Activated T-helper 17 cell treated with anti-CD3 and anti-CD28 coated beads, Interleukin-2, amount 50 U/mL, for 72 hours (primary cell): ENCODE data around the gene TTLL5. TPM values are rescaled to one million over a fixed set of nuclear protein-coding genes. Genes with fewer than 3 reads are reported as not detected.
"Not testable (repeated sequence)": the region's sequence is repeated elsewhere in the genome, so short reads cannot be mapped to it uniquely, and the experiment has no call there.

ENCODE experiments used
- ATAC-seq: fragments of 150-1000 bp; cut with Tn5 transposase; replicated peaks from 2 replicates; pipeline ENCODE4 v1.10.0; 2021; ENCODE audit warnings: mild to moderate bottlenecking, moderate library complexity
- H3K27ac Mint-ChIP-seq: one replicate; pipeline ENCODE4 v1.8.0; 2022; ENCODE audit warnings: mixed read lengths
- H3K27me3 Mint-ChIP-seq: one replicate; pipeline ENCODE4 v1.8.0; 2022; ENCODE audit warnings: mixed read lengths
- H3K36me3 Mint-ChIP-seq: one replicate; pipeline ENCODE4 v1.8.0; 2022; ENCODE audit warnings: low read depth, mild to moderate bottlenecking, mixed read lengths
- H3K4me1 Mint-ChIP-seq: one replicate; pipeline ENCODE4 v1.8.0; 2022; ENCODE audit warnings: mixed read lengths
- H3K4me3 Mint-ChIP-seq: one replicate; pipeline ENCODE4 v1.8.0; 2022; ENCODE audit warnings: mild to moderate bottlenecking, mixed read lengths
- H3K9me3 Mint-ChIP-seq: one replicate; pipeline ENCODE4 v1.8.0; 2022; ENCODE audit warnings: mixed read lengths
- total RNA-seq, 2 donors: library from RNA; stranded (reverse); gene quantifications; one replicate each; pipeline ENCODE4 v1.2.3, GENCODE V29; 2022

TTLL5 gene
- total RNA-seq, 2 donors from 2014 or later = 24.6 to 36.3 TPM

- no peaks in the 10 kb centered on the region for H3K9me3 Mint-ChIP-seq
- H3K27ac Mint-ChIP-seq = no peak overlapping the region
- H3K4me1 Mint-ChIP-seq = peaks cover 9% of the 10 kb centered on the region
- H3K4me3 Mint-ChIP-seq = peak overlapping the region; percentile 31
- no peaks in the 10 kb centered on the region for H3K27me3 Mint-ChIP-seq
- no peak for ATAC-seq
- peaks cover 55% of the 10 kb centered on the region for H3K36me3 Mint-ChIP-seq
Measured at GRCh38 chr14:75658957-75659356, 2.1 kb upstream of the TTLL5 start.

- peaks cover 9% of the 10 kb centered on the region for H3K4me1 Mint-ChIP-seq
- ATAC-seq = no peak
- peaks cover 49% of the 10 kb centered on the region for H3K36me3 Mint-ChIP-seq
- H3K27me3 Mint-ChIP-seq = no peaks in the 10 kb centered on the region
- no peaks in the 10 kb centered on the region for H3K9me3 Mint-ChIP-seq
- H3K27ac Mint-ChIP-seq = peak overlapping the region; percentile 97
- H3K4me3 Mint-ChIP-seq = peak overlapping the region; percentile 98
Measured at GRCh38 chr14:75660238-75660629, 812 bp upstream of the TTLL5 start.

GRCh38 chr14:75661499-75661814, 411 bp downstream of the TTLL5 start:
- Mint-ChIP-seq H3K27me3 (no peaks in the 10 kb centered on the region), H3K27ac (peak overlapping the region; percentile 97), H3K4me3 (peak overlapping the region; percentile 98), H3K36me3 (peaks cover 45% of the 10 kb centered on the region), H3K9me3 (no peaks in the 10 kb centered on the region), H3K4me1 (peaks cover 9% of the 10 kb centered on the region)
- no peak for ATAC-seq

- peaks cover 40% of the 10 kb centered on the region for H3K36me3 Mint-ChIP-seq
- no peaks in the 10 kb centered on the region for H3K9me3 Mint-ChIP-seq
- H3K27ac Mint-ChIP-seq = no peak overlapping the region
- peaks cover 9% of the 10 kb centered on the region for H3K4me1 Mint-ChIP-seq
- ATAC-seq = no peak
- no peaks in the 10 kb centered on the region for H3K27me3 Mint-ChIP-seq
- H3K4me3 Mint-ChIP-seq = no peak overlapping the region
Measured at GRCh38 chr14:75662966-75663365, 1.9 kb downstream of the TTLL5 start.

GRCh38 chr14:75667099-75667765, 6.2 kb downstream of the TTLL5 start:
- Mint-ChIP-seq H3K9me3 (no peaks in the 10 kb centered on the region), H3K27ac (no peak overlapping the region), H3K4me3 (no peak overlapping the region), H3K36me3 (peaks cover 67% of the 10 kb centered on the region), H3K27me3 (no peaks in the 10 kb centered on the region), H3K4me1 (no peaks in the 10 kb centered on the region)
- ATAC-seq = no peak

- Mint-ChIP-seq H3K4me3 (peak overlapping the region; percentile 8), H3K27ac (peak overlapping the region; percentile 53), H3K36me3 (peaks cover 65% of the 10 kb centered on the region), H3K4me1 (peaks cover 18% of the 10 kb centered on the region), H3K9me3 (no peaks in the 10 kb centered on the region), H3K27me3 (no peaks in the 10 kb centered on the region)
- peak; percentile 56 for ATAC-seq
Measured at GRCh38 chr14:75672605-75673192, 11.7 kb downstream of the TTLL5 start.

- no peaks in the 10 kb centered on the region for H3K9me3 Mint-ChIP-seq
- H3K27me3 Mint-ChIP-seq = no peaks in the 10 kb centered on the region
- H3K4me1 Mint-ChIP-seq = peaks cover 22% of the 10 kb centered on the region
- peak overlapping the region; percentile 53 for H3K27ac Mint-ChIP-seq
- H3K36me3 Mint-ChIP-seq = peaks cover 69% of the 10 kb centered on the region
- ATAC-seq = peak; percentile 93
- H3K4me3 Mint-ChIP-seq = peak overlapping the region; percentile 8
Measured at GRCh38 chr14:75673345-75674035, 12.4 kb downstream of the TTLL5 start.

GRCh38 chr14:75675265-75675960, 14.4 kb downstream of the TTLL5 start:
- Mint-ChIP-seq H3K4me1 (peaks cover 22% of the 10 kb centered on the region), H3K9me3 (no peaks in the 10 kb centered on the region), H3K36me3 (peaks cover 50% of the 10 kb centered on the region), H3K27ac (no peak overlapping the region), H3K4me3 (no peak overlapping the region), H3K27me3 (no peaks in the 10 kb centered on the region)
- no peak for ATAC-seq

- peaks cover 9% of the 10 kb centered on the region for H3K4me1 Mint-ChIP-seq
- H3K27ac Mint-ChIP-seq = no peak overlapping the region
- no peaks in the 10 kb centered on the region for H3K9me3 Mint-ChIP-seq
- ATAC-seq = no peak
- peaks cover 56% of the 10 kb centered on the region for H3K36me3 Mint-ChIP-seq
- no peak overlapping the region for H3K4me3 Mint-ChIP-seq
- H3K27me3 Mint-ChIP-seq = no peaks in the 10 kb centered on the region
Measured at GRCh38 chr14:75685910-75686309, 24.9 kb downstream of the TTLL5 start.

- ATAC-seq = no peak
- H3K27ac Mint-ChIP-seq = peak overlapping the region; percentile 48
- peaks cover 55% of the 10 kb centered on the region for H3K36me3 Mint-ChIP-seq
- H3K4me3 Mint-ChIP-seq = no peak overlapping the region
- H3K27me3 Mint-ChIP-seq = no peaks in the 10 kb centered on the region
- H3K9me3 Mint-ChIP-seq = peaks cover 5% of the 10 kb centered on the region
- peaks cover 9% of the 10 kb centered on the region for H3K4me1 Mint-ChIP-seq
Measured at GRCh38 chr14:75689012-75689411, 28.0 kb downstream of the TTLL5 start.

GRCh38 chr14:75690010-75690409, 29.0 kb downstream of the TTLL5 start:
- Mint-ChIP-seq H3K4me3 (no peak overlapping the region), H3K36me3 (peaks cover 55% of the 10 kb centered on the region), H3K9me3 (peaks cover 8% of the 10 kb centered on the region), H3K27me3 (no peaks in the 10 kb centered on the region), H3K27ac (peak overlapping the region; percentile 57), H3K4me1 (peaks cover 9% of the 10 kb centered on the region)
- ATAC-seq = peak; percentile 26

- not testable (repeated sequence) for H3K4me3 Mint-ChIP-seq, H3K27me3 Mint-ChIP-seq, ATAC-seq, H3K9me3 Mint-ChIP-seq, H3K4me1 Mint-ChIP-seq, H3K27ac Mint-ChIP-seq
- peaks cover 88% of the 10 kb centered on the region for H3K36me3 Mint-ChIP-seq
Measured at GRCh38 chr14:75695025-75695424, 34.0 kb downstream of the TTLL5 start.

GRCh38 chr14:75697386-75697785, 36.3 kb downstream of the TTLL5 start:
- Mint-ChIP-seq H3K36me3 (peaks cover 90% of the 10 kb centered on the region), H3K9me3 (peaks cover 8% of the 10 kb centered on the region), H3K27ac (no peak overlapping the region), H3K4me3 (no peak overlapping the region), H3K4me1 (no peaks in the 10 kb centered on the region), H3K27me3 (no peaks in the 10 kb centered on the region)
- no peak for ATAC-seq

GRCh38 chr14:75697918-75698317, 36.9 kb downstream of the TTLL5 start:
- H3K9me3 Mint-ChIP-seq = peaks cover 3% of the 10 kb centered on the region
- peak overlapping the region; percentile 58 for H3K27ac Mint-ChIP-seq
- H3K4me1 Mint-ChIP-seq = no peaks in the 10 kb centered on the region
- peaks cover 90% of the 10 kb centered on the region for H3K36me3 Mint-ChIP-seq
- H3K27me3 Mint-ChIP-seq = no peaks in the 10 kb centered on the region
- H3K4me3 Mint-ChIP-seq = no peak overlapping the region
- ATAC-seq = no peak

GRCh38 chr14:75699331-75699730, 38.3 kb downstream of the TTLL5 start:
- no peak for ATAC-seq
- H3K4me1 Mint-ChIP-seq = no peaks in the 10 kb centered on the region
- H3K36me3 Mint-ChIP-seq = peaks cover 85% of the 10 kb centered on the region
- peaks cover 3% of the 10 kb centered on the region for H3K9me3 Mint-ChIP-seq
- no peak overlapping the region for H3K27ac Mint-ChIP-seq
- H3K27me3 Mint-ChIP-seq = no peaks in the 10 kb centered on the region
- H3K4me3 Mint-ChIP-seq = no peak overlapping the region
